Stimulated activated CD8-positive, alpha-beta memory T cell treated with anti-CD3 and anti-CD28 coated beads, Interleukin-7, amount 100 ng/mL, for 4 hours (primary cell): ENCODE data around the gene TEKT4.
"Not testable (repeated sequence)": the region's sequence is repeated elsewhere in the genome, so short reads cannot be mapped to it uniquely, and the experiment has no call there.

Experiments used
- DNase-seq, 2 donors: peaks; one replicate each; pipeline ENCODE4 v3.0.0-alpha.2; 2020; ENCODE audit warnings: low read depth in 2 of 2

The TEKT4 gene, protein sequence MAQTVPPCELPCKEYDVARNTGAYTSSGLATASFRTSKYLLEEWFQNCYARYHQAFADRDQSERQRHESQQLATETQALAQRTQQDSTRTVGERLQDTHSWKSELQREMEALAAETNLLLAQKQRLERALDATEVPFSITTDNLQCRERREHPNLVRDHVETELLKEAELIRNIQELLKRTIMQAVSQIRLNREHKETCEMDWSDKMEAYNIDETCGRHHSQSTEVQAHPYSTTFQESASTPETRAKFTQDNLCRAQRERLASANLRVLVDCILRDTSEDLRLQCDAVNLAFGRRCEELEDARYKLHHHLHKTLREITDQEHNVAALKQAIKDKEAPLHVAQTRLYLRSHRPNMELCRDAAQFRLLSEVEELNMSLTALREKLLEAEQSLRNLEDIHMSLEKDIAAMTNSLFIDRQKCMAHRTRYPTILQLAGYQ

DNA sequence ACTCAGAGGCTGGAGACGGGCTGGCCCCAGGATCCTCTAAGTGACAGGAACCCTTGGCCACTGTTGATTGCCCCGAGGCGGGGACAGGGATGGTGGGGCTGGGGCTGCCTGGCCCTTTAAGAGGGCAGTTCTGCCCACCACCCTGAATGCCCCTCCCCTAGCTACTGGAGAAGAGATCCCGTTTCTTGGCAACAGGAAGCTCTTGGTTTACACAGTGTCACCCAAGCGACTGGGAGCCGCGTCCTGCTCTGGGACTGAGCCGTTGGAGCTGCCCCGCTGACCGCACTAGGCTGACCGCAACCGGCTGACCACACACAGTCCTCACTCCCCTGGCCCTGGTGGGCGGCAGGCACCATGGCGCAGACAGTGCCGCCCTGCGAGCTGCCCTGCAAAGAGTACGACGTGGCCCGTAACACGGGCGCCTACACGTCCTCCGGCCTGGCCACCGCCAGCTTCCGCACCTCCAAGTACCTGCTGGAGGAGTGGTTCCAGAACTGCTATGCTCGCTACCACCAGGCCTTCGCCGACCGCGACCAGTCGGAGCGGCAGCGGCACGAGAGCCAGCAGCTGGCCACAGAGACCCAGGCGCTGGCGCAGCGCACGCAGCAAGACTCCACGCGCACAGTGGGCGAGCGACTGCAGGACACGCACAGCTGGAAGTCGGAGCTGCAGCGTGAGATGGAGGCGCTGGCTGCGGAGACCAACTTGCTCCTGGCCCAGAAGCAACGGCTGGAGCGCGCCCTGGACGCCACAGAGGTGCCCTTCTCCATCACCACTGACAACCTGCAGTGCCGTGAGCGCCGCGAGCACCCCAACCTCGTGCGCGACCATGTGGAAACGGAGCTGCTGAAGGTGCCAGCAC lies at the start of gene TEKT4:
Gene TEKT4, plus strand, starts transcription at position 205 of the 862 bp plus-strand sequence. Its CDS starts 150 bp downstream, at position 355.
- no peak for DNase-seq

DNA sequence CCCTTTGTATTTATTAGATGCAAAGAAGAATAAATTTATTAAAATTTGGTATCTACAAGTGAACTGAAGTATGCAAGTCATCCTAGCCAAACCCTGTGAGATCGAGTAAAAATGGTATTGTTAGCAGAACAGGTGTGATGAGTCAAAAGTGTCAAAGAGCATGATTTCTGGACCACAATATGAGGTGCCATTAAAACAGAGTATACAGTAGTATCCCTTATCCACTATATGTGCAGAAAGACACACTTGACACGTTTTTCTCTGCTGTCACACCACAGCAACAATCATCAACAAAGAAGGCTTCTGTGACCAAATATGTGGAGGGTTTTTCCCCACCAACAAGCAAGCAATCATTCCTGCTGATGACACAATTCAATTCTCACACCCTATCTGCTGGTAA lies 32.0 kb upstream of the TEKT4 start:
- not testable (repeated sequence) for DNase-seq

DNA sequence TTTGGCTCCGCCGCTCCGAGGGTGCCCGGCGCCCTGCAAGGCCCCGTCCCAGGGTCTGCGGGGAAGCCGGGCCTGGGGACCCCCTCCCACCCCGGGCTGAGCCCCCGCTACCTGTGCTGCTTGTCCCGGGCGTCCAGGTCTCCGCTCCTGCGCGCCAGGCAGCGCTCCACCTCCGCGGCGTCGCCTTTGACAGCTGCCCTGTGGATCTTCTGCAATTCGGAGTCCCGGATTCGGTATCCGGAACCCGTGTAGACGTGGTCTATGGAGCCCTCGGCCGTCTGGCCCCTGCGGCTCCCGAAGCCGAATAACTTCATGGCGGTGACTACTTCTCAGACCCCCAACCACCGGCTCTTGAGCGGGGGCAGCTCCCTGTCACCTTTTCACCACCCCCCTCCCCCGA lies 14.4 kb upstream of the TEKT4 start:
- not testable (repeated sequence) for DNase-seq

DNA sequence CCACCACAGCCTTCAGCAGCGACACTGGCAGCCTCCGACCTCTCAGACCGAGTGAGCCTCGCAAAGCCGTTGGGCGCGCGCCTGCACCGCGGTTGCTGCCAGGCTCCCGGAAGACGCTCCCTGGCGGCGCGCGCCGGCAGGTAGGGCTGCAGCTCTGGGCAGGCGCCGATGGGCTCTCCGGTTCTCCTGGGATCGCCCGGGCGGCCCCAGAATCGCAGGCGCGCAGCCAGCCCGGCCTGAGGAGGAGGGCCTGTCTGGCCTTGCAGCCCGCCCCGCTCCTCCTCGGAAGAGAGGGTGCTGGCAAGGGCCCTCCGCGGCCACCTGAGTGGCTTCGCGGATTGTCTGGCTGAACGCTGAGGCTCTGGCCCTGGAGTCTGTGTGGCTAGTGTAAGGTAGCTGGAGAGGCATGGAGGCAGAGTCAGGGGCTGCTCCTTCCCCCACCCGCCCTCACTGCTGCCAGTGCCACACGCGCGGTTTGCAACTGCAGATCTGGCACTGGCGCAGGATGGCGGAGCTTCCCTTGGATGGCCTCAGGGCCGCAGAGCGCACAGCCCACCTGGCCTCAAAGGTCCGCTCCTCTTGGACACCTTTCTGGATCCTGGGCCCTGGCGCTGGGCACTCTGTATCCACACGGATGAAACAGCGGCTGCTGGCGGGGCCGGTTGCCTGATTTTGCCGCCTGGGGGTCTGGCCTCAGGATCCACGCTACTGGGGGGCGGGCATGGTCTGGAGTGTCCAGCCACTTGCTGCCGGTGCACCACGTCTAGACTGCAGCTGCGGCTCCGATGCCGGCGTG lies 13.7 kb upstream of the TEKT4 start:
- DNase-seq: not testable (repeated sequence)

DNA sequence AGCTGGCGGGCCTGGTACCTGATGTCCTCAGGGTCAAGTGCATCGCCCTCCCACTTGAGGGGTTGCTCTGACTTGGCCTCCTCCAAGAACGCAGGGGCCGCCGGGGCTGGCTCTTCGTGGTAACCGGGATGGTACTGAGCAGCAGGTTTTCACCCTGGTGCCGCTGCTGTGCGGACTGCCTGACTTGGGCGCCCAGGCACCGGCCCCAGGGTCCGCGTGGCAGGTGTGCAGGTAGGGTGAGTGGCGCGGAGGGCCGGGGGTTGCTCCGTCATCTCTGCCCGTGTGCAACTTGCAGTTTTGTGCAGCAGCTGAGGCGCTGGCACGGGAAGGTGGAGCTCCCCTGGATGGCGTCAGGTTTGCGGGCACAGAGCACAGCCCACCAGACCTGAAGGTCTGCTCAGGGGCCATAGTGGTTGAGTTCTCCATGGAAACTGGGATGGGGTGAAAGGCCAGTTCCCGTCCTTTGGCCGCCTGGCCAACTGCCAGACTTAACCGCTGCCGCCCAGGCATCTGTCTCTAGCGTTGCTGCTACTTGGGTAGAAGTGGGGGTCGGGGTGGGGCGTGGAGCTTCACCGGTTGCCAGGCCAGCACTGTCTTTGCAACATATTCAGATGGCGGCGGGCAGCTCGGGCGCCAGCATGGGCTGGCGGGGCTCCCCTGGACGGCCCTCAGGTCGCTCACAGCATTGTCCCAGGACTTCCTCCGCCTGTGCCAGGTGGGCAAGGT lies 12.9 kb upstream of the TEKT4 start:
- not testable (repeated sequence) for DNase-seq

DNA sequence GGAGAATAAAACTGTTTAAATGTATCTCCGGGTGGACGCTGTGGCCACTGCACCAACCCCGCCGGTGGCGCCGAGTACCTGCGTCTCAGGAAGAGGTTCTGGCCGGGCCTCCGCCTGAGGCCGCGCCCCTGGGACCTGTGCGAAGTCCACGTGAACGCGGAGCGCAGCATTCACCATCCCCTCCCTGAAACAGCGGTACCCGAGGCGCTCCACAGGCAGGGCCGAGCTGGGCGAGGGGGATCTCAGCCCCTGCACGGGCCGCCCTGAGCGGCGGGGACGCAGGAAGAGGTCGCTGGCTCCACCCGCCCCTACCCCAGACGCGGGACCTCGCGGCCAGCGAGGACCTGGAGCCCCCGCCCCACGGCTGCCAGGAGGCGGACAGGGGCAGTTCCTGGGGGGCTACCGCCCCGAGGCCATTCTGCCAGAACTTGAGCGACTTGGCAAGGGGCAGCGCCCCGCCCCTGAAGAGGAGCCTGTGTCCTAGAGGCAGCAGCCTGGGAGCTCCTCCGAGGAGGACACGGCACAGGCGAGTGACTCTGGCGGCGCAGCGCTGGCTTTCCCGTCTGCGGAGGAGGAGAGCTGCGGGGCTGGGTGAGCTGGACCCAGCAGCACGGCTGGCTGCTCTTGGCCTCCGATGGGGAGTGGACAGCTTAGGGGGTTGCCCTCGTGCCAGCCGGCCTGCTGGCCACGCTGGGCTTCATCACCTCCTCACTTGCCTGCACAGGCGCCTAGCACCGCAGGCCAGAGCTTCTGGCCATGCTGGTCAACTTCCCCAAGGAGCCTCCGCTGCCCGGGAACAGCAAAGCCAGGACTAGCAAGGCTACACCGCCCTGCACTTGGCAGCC lies 9.7 kb upstream of the TEKT4 start:
- no peak for DNase-seq

DNA sequence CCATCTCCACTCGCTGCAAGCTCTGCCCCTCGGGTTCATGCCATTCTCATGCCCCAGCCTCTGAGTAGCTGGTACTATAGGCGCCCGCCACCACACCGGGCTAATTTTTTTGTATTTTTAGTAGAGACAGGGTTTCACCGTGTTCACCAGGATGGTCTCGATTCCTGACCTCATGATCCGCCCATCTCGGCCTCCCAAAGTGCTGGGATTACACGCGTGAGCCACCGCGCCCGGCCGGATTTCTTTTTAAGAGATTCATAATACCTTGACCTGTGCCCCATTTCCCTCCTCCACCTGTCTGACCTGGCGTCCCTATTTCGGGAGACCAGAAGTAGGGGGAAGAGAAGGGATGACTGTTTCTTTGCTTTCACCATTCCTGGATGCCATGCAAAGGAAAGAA lies 8.3 kb upstream of the TEKT4 start:
- DNase-seq: not testable (repeated sequence)

DNA sequence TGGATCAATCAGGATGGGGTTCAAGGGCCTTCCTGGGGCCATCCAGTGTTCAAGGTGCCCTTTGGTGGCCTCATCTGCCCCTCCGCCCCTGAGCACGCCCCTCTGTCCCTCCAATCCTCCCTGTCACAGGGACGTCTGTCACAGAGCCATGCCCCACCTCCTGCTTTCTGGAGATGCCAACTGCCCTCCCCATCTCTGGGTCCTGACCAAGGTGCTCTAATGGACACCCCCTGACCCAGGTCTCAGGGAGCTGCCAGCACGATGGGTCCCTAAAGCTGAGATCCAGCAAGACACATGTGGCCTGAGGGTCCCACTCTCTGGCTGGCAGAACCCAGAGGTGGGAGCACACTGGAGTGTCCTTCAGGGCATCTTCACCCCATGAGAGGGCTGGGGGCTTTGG lies 2.1 kb upstream of the TEKT4 start:
- no peak for DNase-seq

DNA sequence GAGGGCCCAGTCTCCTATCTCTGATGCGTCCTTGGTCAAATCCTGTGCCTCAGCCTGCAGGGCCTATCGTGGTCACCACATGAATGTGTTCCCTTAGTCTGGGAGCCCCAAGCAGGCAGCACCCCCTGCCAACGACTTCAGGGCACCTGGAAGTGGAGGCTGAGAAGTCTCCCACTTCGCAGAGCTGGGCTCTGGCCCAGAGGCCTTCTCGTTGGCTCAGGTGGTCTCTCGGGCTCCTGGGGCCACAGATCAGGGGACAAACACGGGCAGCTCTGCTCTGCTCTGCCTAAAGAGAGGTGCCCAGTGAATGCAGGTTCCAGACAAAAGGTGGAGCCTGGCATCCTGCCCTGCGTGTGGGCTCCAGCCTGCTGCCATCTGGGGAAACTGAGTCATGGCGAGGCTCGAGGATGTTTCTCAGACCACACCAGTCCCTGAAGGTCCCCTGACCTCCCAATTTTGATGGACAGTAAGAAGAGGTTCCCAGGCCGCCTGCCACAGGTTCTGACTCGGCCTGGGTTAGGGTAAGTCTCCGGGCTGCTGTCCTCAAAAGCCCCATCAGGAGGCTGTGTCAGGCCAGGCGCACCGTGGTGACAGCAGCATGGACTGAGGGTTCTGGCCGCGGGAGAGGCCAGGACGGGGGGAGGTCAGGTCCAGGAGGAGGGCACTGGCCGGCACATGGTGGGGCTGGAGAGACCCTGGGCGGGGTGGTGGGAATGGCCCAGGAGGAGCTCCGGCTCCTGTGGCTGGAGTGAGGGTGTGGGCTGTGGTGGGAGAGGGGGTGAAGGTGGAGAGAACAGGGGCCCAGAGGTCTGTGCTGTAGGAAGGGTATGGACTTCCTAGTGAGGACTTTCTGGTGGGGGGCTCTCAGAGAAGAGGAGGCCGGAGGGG lies 1.4 kb upstream of the TEKT4 start:
- DNase-seq: no peak

DNA sequence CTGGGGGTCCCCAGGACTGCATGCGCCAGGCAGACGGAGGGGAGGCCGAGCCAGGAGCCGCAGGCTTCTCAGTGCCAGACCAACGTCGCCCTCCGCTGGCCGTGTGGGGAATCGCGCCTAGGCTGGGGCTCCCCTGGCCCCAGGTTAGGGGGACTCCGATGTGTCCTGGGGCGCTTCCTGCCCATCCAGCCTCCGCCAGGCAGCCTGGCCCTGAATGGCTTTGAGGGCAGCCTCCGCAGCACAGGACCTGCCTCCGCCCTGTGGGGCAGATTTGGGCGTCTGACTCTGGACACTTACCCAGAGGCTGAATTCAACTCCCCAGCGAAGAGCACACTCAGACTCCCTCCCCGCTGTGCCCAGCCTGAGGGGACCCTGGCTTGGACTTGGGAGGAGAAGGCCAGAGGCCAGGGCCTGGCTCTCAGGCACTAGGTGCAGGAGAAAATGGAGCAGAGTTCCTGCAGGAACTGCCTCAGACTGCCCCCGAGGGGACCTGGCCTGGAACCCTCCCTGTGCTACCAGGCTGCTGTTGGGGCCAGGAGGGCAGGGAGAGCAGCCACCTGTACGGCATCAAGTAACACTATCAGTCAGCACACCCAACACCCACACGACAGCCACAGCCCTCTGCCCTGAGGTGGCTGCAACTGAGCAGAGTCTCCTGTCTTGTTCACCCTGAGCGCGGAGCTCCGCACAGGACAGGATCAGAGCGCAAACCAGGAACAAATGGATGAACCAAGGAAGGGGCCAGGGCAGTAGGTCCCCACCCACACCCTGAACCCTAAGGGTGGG lies 597 bp upstream of the TEKT4 start:
- DNase-seq: no peak

DNA sequence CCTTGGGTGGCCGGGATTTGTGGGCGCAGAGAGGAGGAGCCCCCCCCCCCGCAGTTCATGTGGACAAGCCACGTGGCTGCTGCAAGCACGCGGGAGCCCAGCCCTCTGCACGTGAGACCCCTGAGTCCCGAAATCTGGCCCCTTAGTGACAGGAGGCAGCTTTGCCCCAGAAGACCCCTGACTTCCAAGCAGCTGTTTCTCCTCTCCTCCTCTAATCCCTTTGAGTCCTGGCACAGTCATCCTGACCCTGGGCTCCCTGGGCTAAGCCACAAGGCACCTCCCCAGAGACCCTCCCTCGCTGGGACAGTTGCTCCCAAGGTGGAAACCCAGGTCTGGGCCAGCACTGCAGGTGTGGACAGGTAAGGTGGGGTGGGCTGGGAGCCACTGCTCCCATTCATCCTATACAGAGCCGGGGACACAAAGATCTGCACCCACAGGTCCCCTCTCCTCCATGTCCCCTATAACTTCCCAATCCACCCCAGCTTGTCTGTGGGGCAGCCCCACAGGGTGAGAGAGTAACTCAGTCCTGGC lies 923 bp downstream of the TEKT4 start:
- DNase-seq: no peak

DNA sequence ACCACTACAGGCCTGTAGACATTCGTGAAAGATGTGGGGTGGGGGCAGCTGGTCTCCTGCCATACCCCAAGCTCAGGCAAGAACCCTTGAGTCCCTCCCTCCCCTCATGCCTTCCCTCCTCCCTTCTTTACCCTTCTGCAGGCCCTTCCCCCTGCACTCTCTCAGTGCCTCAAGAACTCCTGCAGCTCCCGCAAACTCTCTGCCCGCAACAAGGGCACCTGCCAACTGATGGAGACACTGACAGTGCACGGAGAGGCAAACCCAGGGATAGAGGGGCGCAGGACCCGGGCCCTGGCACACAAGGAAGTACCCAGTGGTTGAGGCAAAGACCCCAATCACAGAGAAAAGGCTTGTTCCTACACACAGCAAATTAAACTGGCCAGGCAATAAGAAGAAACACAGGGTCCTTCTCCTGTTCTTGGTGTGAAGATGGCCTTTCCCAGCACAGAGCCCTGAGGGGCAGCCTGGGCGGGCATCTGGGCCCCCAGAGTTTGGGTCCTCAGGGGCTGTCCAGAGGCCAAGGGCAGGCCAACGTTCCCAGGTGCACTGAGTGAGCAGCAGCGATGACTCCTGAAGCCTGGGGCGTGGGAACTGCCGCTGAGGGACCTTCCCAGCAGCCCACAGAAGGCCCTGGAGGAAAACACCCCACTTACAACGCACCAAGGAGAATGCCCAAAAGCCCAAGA lies 1.6 kb downstream of the TEKT4 start:
- no peak for DNase-seq

DNA sequence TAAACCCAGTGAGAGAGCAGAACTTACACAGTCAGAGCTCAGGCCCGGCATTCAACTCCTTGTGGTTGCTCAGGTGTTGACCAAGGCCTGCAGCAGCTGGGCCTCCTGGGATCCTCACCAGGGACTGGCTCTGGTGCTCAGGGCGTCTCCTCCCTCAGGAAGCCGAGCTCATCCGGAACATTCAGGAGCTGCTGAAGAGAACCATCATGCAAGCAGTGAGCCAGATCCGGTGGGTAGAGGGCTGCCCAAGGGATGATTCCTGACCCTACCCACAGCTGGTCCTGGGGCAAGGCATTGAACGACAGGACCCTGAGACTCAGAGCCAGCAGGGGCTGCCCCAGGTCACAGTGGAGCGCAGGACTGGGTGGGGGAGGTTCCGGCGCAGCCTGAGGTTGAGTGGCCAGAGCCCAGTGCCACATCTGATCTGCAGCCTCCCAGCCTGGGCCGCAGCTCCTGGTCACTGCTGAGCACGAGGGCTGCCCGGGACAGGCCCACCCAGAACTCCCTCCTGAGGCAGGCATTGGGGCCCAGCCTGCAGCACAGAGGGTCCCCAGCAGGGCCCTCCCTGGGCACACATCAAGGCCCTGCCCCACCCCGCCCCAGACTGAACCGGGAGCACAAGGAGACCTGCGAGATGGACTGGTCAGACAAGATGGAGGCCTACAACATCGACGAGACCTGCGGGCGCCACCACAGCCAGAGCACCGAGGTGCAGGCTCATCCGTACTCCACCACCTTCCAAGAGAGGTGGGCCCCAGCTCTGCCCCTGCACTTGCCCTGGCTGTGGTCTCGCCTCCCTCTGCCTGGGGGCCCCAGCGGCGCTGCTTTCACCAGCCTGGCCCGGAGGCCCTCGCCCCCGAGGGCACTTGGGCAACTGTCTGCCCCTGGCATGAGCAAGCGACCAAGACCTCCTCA lies 2.4 kb downstream of the TEKT4 start:
- DNase-seq: no peak

DNA sequence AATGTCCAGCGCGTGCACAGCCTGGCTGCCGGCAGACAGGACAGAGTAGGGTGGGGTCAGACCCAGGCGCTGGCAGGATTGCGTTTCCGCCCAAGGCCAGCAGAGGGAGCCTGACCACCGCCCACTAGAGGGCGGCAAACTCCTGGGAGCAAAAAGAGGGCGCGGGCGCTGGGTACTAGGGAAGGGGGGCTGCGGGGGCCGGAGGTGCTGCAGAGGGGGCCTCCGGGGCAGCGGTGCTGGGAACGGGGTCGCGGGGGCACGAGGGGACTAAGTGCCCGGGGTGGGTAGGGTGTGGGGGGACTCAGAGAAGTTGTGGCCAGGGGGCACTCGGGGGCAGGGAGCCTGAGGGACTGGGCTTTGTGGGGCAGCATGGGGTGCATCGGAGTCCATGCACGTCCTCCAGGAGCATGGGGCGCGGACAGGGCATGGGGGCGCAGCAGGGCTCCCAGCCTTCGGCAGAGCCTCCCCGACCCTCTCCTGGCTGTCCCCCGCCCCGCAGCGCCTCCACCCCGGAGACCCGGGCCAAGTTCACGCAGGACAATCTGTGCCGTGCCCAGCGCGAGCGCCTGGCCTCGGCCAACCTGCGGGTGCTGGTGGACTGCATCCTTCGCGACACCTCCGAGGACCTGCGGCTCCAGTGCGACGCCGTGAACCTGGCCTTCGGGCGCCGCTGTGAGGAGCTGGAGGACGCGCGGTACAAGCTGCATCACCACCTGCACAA lies 3.2 kb downstream of the TEKT4 start:
- DNase-seq: no peak

DNA sequence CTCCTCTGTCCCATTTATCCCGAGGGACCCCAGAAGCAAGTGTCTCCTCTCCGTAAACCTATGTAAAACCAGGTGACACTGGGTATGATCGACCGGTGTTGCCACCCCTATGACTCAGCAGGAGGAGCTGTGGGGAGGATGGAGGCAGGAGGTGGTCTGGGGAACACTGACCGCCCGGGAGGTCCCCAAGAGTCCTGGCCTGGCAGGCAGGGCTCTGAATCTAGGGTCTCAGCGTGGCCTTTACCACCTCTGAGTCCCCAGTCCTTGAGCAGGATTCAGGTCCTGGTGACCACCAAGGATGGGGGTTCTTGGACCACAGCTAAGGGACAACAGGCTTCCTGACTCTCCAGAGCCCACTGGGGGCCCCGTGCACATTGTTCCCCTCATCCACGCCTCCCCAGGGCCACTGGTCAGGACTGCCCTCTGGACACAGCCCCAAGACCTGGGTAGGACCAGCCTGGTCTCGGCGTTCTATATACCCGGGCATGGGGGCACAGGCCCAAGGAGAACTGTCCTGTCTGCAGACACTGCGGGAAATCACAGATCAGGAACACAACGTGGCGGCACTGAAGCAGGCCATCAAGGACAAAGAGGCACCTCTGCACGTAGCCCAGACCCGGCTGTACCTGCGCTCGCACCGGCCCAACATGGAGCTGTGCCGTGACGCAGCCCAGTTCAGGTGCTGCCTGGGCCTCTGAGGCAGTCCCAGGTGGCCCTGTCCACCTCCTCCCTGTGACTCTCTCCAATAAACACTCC lies 4.0 kb downstream of the TEKT4 start:
- DNase-seq: no peak
